Placental pericyte (primary cell): Measurements from ENCODE around the gene USP27X. TPM values are rescaled to one million over a fixed set of nuclear protein-coding genes. Genes with fewer than 3 reads are reported as not detected.

Experiments used
- total RNA-seq: library from RNA; depleted of rRNA; stranded (reverse); fragments of >200 nt; gene quantifications from 2 replicates; pipeline ENCODE4 v1.2.3, GENCODE V29; 2012

USP27X gene
- total RNA-seq, result 2.3 and 2.8 TPM in 2 replicates

GRCh38 chrX:49878834-49879655 is at the start of gene USP27X:
Gene USP27X (plus strand): TSS chrX:49879484. CDS start chrX:49880308, 824 bp downstream.

GRCh38 chrX:49922291-49923241 is 43.3 kb downstream of the USP27X start, which contains the start of gene CLCN5:
Gene CLCN5 (plus strand): TSS chrX:49922596. CDS start chrX:49925299, 2,703 bp downstream.

Other genes starting within 250 kb of the USP27X start
- gene PAGE1, start 183.5 kb upstream of the USP27X start, total RNA-seq, result not detected in 2 replicates
- gene PAGE4, start 50.2 kb upstream of the USP27X start, total RNA-seq, result not detected in 2 replicates
- 17.0 and 17.1 TPM in 2 replicates for gene CLCN5, start 43.1 kb downstream of the USP27X start, total RNA-seq